ENCODE measurements around the gene JCHAIN. TPM values are rescaled to one million over a fixed set of nuclear protein-coding genes. Genes with fewer than 3 reads are reported as not detected.

Gene JCHAIN
- total and polyA plus RNA-seq, 9 of the 15 experiments (the other 6 are each of a cell fraction or from before 2014, with no cell fraction given): 0.04 to 0.68 (median 0.26) TPM; not detected in 5

GRCh38 chr4:70704931-70705182, 38.5 kb upstream of the JCHAIN start (continued):
- TF ChIP-seq GMEB1 (CRISPR knock-in tag; IDR thresholded peaks at IDR 0.05) (no peak), GTF2E2 (tag; IDR thresholded peaks at IDR 0.05) (no peak)

GRCh38 chr4:70704215-70704930, 38.1 kb upstream of the JCHAIN start:
- CTCF ChIA-PET (ENCODE audit: low intra/inter-chr PET ratio): interaction anchor here (0.7 to 1.2 kb wide), 2 partner anchors 9 to 104 kb away, joined by 3 to 4 read pairs; no protein-coding TSS in a partner anchor
- Histone ChIP-seq H2AFZ (ENCODE audit: low read depth, low read length) (peak overlapping the region; percentile 98), H3K79me2 (ENCODE audit: control insufficient read depth, insufficient read depth, low read length) (peaks cover 25% of the 10 kb centered on the region), H3K27ac (ENCODE audit: extremely low read depth, low read depth, low read length) (peak overlapping the region; percentile 85), H3K9me1 (ENCODE audit: control insufficient read depth, insufficient read depth, low read length) (no peaks in the 10 kb centered on the region), H3K36me3 (ENCODE audit: control insufficient read depth, insufficient read depth, low read length) (no peaks in the 10 kb centered on the region), H3K4me2 (ENCODE audit: insufficient read depth, low read length) (peak overlapping the region; percentile 81), H3K9ac (ENCODE audit: insufficient read depth in 1 of 2, low read depth in 2 of 2, low read length in 2 of 2) (peak overlapping the region; percentile 79 to 94), H3K9me3 (replicated peaks; ENCODE audit: control insufficient read depth, insufficient read depth, low read depth, low read length) (no peaks in the 10 kb centered on the region), H3K27me3 (ENCODE audit: control insufficient read depth in 2 of 2, insufficient read depth in 2 of 2, low read length in 2 of 2) (no peaks in the 10 kb centered on the region), H4K20me1 (replicated peaks; ENCODE audit: control insufficient read depth, insufficient read depth, low read length) (no peaks in the 10 kb centered on the region), H3K4me1 (replicated peaks in 1 of 2; ENCODE audit: control insufficient read depth in 2 of 2, insufficient read depth in 2 of 2, low read length in 2 of 2) (peaks cover 15% of the 10 kb centered on the region in 2 experiments; a peak in 4 of 5 replicates), H3K4me3 (peak overlapping the region; percentile 79)
- intact Hi-C loops (cut with micrococcal nuclease): loop anchor here (2.0 to 10.0 kb wide), 3 partner anchors 52 to 290 kb away; partner anchors contain the start of genes DCK and GRSF1
- in situ Hi-C loops (cut with MboI): no loop called here
- DNase-seq (ENCODE audit: extremely low read depth in 1 of 4, low spot score in 3 of 4) (peak; percentile 84 to 92 (median 87)), ATAC-seq (peak; percentile 88), FAIRE-seq (no peak)
- TSS peak; percentile 93 for BruUV-seq (replicated peaks)
- POLR2A ChIA-PET: interaction anchor here (0.6 to 3.5 kb wide), 13 partner anchors 9 to 315 kb away, joined by 3 to 17 read pairs (median 4); partner anchors contain the start of genes GRSF1 and UTP3
- WGBS (ENCODE audit: insufficient coverage, low coverage, missing lambda C conversion rate): 5% methylated on average over 19 of the region's 58 CpGs
- TF ChIP-seq TAF1 (IDR thresholded peaks at IDR 0.05; ENCODE audit: control insufficient read depth, extremely low read depth, insufficient read depth, low read length, severe bottlenecking) (peak; percentile 70), BRD4 (IDR thresholded peaks at IDR 0.05) (0 out of 2 replicates have a peak, but pooled peaks have one; percentile 22), POLR2AphosphoS5 (IDR thresholded peaks at IDR 0.05; ENCODE audit: control insufficient read depth, insufficient read depth, low read depth, low read length) (peak; percentile 57), MYC (IDR thresholded peaks at IDR 0.05; ENCODE audit: low read depth, low read length) (no peak), MYC (CRISPR knock-in tag; IDR thresholded peaks at IDR 0.05; ENCODE audit: borderline replicate concordance, low read depth) (no peak), RCOR1 (IDR thresholded peaks at IDR 0.05; ENCODE audit: borderline replicate concordance in 1 of 2, low read depth in 2 of 2, low read length in 2 of 2) (peak in 1 of 2 experiments; percentile 65; a peak in 2 of 4 replicates), ETV1 (tag; conservative IDR thresholded peaks at IDR 0.05; ENCODE audit: low read depth) (0 out of 2 replicates have a peak, but pooled peaks have one; percentile 6), ZBTB1 (CRISPR knock-in tag; IDR thresholded peaks at IDR 0.05; ENCODE audit: borderline replicate concordance, low read depth) (peak; percentile 19; the same call in 1 of the 2 replicates), TSHZ1 (CRISPR knock-in tag; IDR thresholded peaks at IDR 0.05) (no peak), MLLT1 (IDR thresholded peaks at IDR 0.05) (peak in 1 of 2 experiments; percentile 60; a peak in 1 of 4 replicates)
